Epidermal melanocyte (primary cell): ENCODE results near the gene ELN.
"Not testable (repeated sequence)": the region's sequence is repeated elsewhere in the genome, so short reads cannot be mapped to it uniquely, and the experiment has no call there.

Experiments
- DNase-seq: peaks from one replicate; pipeline ENCODE4 v3.0.0; 2011; ENCODE audit warnings: low spot score; ENCODE audit not compliant: insufficient read length

ELN gene

GRCh38 chr7:74040791-74041520 lies 13.0 kb downstream of the ELN start:
- DNase-seq = no peak

GRCh38 chr7:74042746-74043522 lies 15.0 kb downstream of the ELN start:
- DNase-seq = no peak

- DNase-seq = no peak
Measured at GRCh38 chr7:74043523-74043951, 15.6 kb downstream of the ELN start.

GRCh38 chr7:74044366-74045350 lies 16.7 kb downstream of the ELN start:
- no peak for DNase-seq

GRCh38 chr7:74046581-74046980 lies 18.6 kb downstream of the ELN start:
- not testable (repeated sequence) for DNase-seq

- DNase-seq = no peak
Measured at GRCh38 chr7:74047804-74048380, 19.9 kb downstream of the ELN start.

- no peak for DNase-seq
Measured at GRCh38 chr7:74048999-74049599, 21.1 kb downstream of the ELN start.

GRCh38 chr7:74049997-74050798 lies 22.2 kb downstream of the ELN start:
- no peak for DNase-seq

- no peak for DNase-seq
Measured at GRCh38 chr7:74051193-74051592, 23.2 kb downstream of the ELN start.

GRCh38 chr7:74051629-74052410 lies 23.8 kb downstream of the ELN start:
- peak; percentile 11 for DNase-seq

- no peak for DNase-seq
Measured at GRCh38 chr7:74052628-74053027, 24.7 kb downstream of the ELN start.

GRCh38 chr7:74053589-74054186 lies 25.7 kb downstream of the ELN start:
- peak; percentile 16 for DNase-seq

- DNase-seq = peak; percentile 4
Measured at GRCh38 chr7:74056096-74056915, 28.3 kb downstream of the ELN start.

GRCh38 chr7:74057216-74057925 lies 29.4 kb downstream of the ELN start:
- DNase-seq = peak; percentile 13

- DNase-seq = no peak
Measured at GRCh38 chr7:74057987-74058386, 30.0 kb downstream of the ELN start.

GRCh38 chr7:74058486-74058885 lies 30.5 kb downstream of the ELN start:
- no peak for DNase-seq

- DNase-seq = no peak
Measured at GRCh38 chr7:74059037-74059436, 31.1 kb downstream of the ELN start.
